AML-193 (cell line): ENCODE results near the gene ACSL3.
"Not testable (repeated sequence)": the region's sequence is repeated elsewhere in the genome, so short reads cannot be mapped to it uniquely, and the experiment has no call there.

ENCODE experiments used
- DNase-seq, 2 experiments: peaks; one replicate each; lab custom pipeline; 2025; lab: John Stamatoyannopoulos, UW

Gene ACSL3

GRCh38 chr2:222976521-222977061, 115.8 kb downstream of the ACSL3 start:
- DNase-seq: peak; percentile 9 to 27

GRCh38 chr2:222977121-222977520, 116.3 kb downstream of the ACSL3 start:
- no peak for DNase-seq

GRCh38 chr2:222978850-222979249, 118.0 kb downstream of the ACSL3 start:
- no peak for DNase-seq

GRCh38 chr2:222979484-222979883, 118.6 kb downstream of the ACSL3 start:
- no peak for DNase-seq

GRCh38 chr2:222982010-222982908, 121.4 kb downstream of the ACSL3 start:
- peak; percentile 89 to 94 for DNase-seq

- DNase-seq: no peak
These were observed 122.1 kb downstream of the ACSL3 start for GRCh38 chr2:222982909-222983265.

GRCh38 chr2:222984908-222985307, 124.1 kb downstream of the ACSL3 start:
- DNase-seq: no peak

GRCh38 chr2:222989431-222989830, 128.6 kb downstream of the ACSL3 start:
- DNase-seq: no peak

- not testable (repeated sequence) for DNase-seq
These were observed 129.4 kb downstream of the ACSL3 start for GRCh38 chr2:222990206-222990605.

GRCh38 chr2:222992137-222992536, 131.3 kb downstream of the ACSL3 start:
- DNase-seq: no peak
